Activated T-helper 1 cell treated with anti-CD3 and anti-CD28 coated beads, Interleukin-2, amount 50 U/mL, for 16 hours (primary cell): ENCODE measurements around the gene TPRN.

Source experiments
- DNase-seq, 2 donors: peaks; one replicate each; pipeline ENCODE4 v3.0.0-alpha.2; 2020; ENCODE audit warnings: low read depth in 1 of 2, low spot score in 1 of 2

Gene TPRN

DNA sequence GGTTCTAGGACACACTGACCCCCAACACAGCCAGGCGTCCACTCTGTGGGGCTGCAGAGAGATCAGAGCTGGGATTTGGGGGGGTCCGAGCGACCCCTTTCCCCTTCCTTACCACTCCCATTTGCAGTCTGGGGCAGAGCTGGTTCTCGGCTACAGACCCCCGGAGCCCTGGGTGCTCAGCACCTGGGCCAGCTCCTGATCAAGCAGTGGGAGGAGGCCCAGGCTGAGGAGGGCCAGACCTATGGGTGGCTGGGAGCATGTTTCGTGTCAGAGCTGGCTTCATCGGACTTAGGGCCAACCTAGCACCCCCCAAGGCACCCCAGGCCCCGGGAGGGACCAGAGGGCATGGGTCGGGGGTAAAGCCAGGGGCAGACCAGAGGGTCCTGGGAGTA lies 54.0 kb downstream of the TPRN start:
- DNase-seq: no peak

GRCh38 chr9:137145731-137146526 lies 54.6 kb downstream of the TPRN start:
- DNase-seq: no peak

GRCh38 chr9:137143459-137143858 lies 57.1 kb downstream of the TPRN start:
- no peak for DNase-seq

DNA sequence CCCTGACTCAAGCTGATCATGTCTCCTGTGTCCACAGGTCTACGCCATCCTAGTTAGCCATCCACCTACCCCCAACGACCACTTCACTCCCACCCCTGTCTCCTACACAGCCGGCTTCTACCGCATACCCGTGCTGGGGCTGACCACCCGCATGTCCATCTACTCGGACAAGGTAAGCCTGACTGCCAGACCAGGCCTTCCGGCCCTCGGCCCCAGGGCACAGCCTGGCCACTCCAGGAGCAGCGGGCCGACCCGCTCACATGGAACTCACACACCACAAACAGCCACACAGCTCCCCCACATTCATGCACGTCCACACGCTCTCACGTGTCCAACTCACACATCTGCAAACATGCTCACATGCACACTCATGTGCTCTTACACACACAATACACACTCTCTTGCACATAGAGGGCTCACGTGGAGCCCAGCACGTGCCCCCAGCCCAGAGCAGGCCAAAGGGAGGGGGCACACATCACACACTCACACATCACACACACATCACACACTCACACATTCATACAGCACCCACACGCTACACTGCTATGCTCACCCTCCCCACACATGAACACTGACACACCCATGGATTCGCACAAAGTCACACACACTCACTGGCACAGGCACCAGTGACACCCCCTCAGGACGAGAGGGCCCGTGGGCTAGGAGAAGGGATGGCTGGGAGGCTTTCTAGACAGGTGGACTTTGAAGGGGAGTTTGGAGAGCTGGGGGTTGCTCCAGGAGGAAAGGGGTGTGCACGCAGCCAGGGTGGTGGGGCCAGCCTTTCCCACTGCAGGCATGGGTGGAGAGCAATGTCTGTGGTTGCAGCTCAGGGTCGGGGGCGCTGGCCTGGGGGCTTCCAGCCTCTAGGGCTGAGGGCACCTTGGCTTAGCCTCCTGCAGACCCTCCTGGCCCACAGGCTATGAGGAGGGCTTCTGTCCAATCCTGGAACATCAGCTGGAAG lies 58.3 kb downstream of the TPRN start:
- no peak for DNase-seq
